Astrocyte of the cerebellum (primary cell): ENCODE measurements around the gene SASH3.

ENCODE experiments used
- DNase-seq: peaks from one replicate; pipeline ENCODE4 v3.0.0-alpha.2; 2011; ENCODE audit warnings: low read depth
- H3K4me3 ChIP-seq: 2 replicates; pipeline ENCODE4 v1.5.1; 2011; ENCODE audit warnings: mild to moderate bottlenecking, low read depth, low read length, moderate library complexity
- in situ Hi-C: cut with HindIII; loops from 2 replicates; pipeline ENCODE4 v1.10.0; 2017; ENCODE audit warnings: low sequenced_read_pairs
- TF ChIP-seq, protein P1 (sequence below): IDR thresholded peaks from 2 replicates; pipeline ENCODE4 v1.5.1; 2012; ENCODE audit warnings: low read length, low read depth, moderate library complexity, mild to moderate bottlenecking; ENCODE audit errors: missing control alignments

SASH3 gene

DNA sequence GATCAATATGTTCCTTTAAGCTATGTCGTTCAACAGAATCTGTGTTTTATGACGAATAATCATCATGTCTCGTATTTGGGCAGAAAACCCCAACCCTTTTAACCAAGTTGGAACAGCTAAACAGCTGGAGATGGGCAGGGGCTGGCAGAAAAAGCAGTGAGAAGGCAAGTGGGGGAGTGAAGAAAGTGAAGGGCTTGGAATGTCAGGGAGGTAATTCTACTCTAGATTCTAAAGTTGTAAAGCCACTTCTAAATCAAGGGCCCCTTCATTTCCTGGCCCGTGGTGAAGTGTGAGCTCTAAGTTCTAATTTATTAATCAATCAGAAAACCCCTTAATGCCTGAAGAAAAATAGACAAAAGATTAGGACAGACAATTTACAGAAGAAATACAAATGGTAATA, 20.4 kb downstream of the SASH3 start:
- TF ChIP-seq, protein P1, sequence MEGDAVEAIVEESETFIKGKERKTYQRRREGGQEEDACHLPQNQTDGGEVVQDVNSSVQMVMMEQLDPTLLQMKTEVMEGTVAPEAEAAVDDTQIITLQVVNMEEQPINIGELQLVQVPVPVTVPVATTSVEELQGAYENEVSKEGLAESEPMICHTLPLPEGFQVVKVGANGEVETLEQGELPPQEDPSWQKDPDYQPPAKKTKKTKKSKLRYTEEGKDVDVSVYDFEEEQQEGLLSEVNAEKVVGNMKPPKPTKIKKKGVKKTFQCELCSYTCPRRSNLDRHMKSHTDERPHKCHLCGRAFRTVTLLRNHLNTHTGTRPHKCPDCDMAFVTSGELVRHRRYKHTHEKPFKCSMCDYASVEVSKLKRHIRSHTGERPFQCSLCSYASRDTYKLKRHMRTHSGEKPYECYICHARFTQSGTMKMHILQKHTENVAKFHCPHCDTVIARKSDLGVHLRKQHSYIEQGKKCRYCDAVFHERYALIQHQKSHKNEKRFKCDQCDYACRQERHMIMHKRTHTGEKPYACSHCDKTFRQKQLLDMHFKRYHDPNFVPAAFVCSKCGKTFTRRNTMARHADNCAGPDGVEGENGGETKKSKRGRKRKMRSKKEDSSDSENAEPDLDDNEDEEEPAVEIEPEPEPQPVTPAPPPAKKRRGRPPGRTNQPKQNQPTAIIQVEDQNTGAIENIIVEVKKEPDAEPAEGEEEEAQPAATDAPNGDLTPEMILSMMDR: no peak
- no peak overlapping the region for H3K4me3 ChIP-seq
- DNase-seq: no peak
- in situ Hi-C loops: no loop called here

DNA sequence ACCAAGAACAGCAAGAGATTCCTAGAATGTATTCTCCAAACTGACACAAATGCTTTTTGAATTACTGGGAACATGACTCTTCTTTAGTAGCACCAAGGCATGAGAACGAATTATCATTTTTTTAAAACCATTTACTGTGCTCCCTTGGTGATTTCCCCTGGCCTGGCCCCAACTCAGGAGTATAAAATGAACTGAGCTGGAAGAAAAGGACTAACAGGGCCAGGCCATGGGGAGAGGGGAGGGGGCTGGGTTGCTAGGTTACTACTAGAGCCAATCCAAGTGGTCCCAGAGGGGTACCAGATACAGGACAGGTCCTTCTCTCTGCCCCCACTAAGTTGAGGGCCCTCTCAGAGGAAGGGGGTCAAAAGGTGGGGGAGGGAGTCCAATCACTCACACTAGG, 23.1 kb downstream of the SASH3 start:
- H3K4me3 ChIP-seq: no peak overlapping the region
- in situ Hi-C loops: no loop called here
- no peak for DNase-seq
- TF ChIP-seq, protein P1: no peak

GRCh38 chrX:129804806-129805205, 25.1 kb downstream of the SASH3 start:
- in situ Hi-C loops: no loop called here
- no peak overlapping the region for H3K4me3 ChIP-seq
- TF ChIP-seq, protein P1: no peak
- DNase-seq: no peak

DNA sequence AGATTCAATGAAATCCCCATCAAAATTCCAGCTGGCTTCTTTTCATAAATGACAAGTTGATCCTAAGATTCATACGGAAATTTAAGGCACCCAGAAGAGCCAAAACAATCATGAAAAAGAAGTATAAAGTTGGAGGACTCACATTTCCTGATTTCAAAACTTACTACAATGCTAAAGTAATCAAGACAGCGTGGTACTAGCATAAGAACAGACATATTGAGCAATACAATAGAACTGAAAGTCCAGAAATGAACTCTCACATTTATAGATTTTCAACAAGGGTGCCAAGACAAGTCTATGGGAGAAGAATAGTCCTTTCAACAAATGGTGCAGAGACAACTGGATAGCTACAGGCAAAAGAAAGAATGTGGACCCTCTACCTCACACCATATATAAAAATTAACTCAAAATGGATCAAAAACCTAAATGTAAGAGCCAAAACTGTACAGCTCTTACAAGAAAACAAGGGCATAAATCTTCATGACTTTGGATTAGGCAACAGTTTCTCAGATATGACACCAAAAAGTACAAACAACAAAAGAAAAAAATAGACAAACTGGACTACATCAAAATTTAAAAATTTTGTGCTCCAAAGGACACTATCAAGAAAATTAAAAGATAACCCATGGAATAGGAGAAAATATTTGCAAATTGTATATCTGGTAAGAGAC, 28.5 kb downstream of the SASH3 start:
- DNase-seq: no peak
- in situ Hi-C loops: no loop called here
- H3K4me3 ChIP-seq: no peak overlapping the region
- TF ChIP-seq, protein P1: no peak

- no peak overlapping the region for H3K4me3 ChIP-seq
- in situ Hi-C loops: no loop called here
- TF ChIP-seq, protein P1: no peak
- DNase-seq: no peak
Measured at GRCh38 chrX:129808829-129809796, 29.4 kb downstream of the SASH3 start.

DNA sequence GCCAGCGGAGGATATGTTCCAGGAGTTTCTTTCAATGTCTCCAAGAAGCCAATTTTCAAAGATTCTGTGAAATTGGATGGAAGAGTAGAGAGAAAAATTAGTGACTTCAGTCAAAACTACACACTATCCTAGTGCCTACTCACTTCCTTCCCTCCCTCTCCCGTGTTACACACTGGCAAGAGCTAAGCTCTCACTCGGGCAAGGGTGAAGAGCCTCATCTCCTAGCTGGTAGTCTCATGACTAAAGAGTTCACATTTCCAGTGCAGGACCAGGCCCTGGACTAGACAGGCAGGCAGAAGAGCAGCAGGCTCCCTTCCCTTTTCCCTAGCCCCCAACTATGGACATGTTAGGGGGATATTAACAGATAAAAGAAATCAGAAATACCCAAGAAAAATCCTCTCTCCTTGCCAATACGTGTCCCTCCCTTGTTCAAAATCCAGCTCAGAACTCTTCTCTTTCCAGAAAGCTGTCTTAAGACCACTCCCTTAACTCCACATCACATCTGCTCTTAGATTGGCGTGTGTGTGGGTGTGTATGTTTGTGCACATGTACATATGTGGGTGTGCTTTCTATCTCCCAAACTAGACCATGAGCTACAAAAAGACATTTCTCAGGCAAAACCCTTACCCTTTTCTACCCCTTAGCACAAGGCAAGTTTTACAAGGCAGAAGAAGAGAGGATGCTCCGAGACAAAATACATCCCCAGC, 34.1 kb downstream of the SASH3 start:
- in situ Hi-C loops: no loop called here
- no peak overlapping the region for H3K4me3 ChIP-seq
- no peak for DNase-seq
- TF ChIP-seq, protein P1: no peak
